ENCODE measurements around the gene PPM1L. TPM values are rescaled to one million over a fixed set of nuclear protein-coding genes. Genes with fewer than 3 reads are reported as not detected.

PPM1L gene
- total RNA-seq, 4 donors from 2014 or later, result 31.5 to 40.2 (median 34.0) TPM

- no peak overlapping the region for H3K4me3 ChIP-seq
- H3K4me1 ChIP-seq, result peaks cover 8% of the 10 kb centered on the region
- 64% methylated on average over 1 of the region's 1 CpG for WGBS
- no peak for DNase-seq (ENCODE audit: low spot score in 2 of 2)
- H3K27ac ChIP-seq, result no peak overlapping the region
- no peaks in the 10 kb centered on the region for H3K9me3 ChIP-seq
- TF ChIP-seq POLR2A (IDR thresholded peaks at IDR 0.05), result no peak
- TF ChIP-seq POLR2AphosphoS5 (IDR thresholded peaks at IDR 0.05), result no peak
- TF ChIP-seq EP300 (IDR thresholded peaks at IDR 0.05), result no peak
- no peak for TF ChIP-seq CTCF (IDR thresholded peaks at IDR 0.05)
- no peaks in the 10 kb centered on the region for H3K36me3 ChIP-seq
- no peaks in the 10 kb centered on the region for H3K27me3 ChIP-seq
Observed at GRCh38 chr3:160943996-160944395, 188.0 kb downstream of the PPM1L start.

- Histone ChIP-seq H3K36me3 (no peaks in the 10 kb centered on the region), H3K4me3 (no peak overlapping the region), H3K9me3 (no peaks in the 10 kb centered on the region), H3K4me1 (peaks cover 8% of the 10 kb centered on the region), H3K27me3 (no peaks in the 10 kb centered on the region), H3K27ac (no peak overlapping the region)
- no peak for DNase-seq (ENCODE audit: low spot score in 2 of 2)
- 89% methylated on average over 2 of the region's 2 CpGs for WGBS
- TF ChIP-seq EP300 (IDR thresholded peaks at IDR 0.05) (no peak), POLR2AphosphoS5 (IDR thresholded peaks at IDR 0.05) (no peak), POLR2A (IDR thresholded peaks at IDR 0.05) (no peak), CTCF (IDR thresholded peaks at IDR 0.05) (no peak)
Observed at GRCh38 chr3:160945336-160945735, 189.3 kb downstream of the PPM1L start.

- Histone ChIP-seq H3K27ac (no peak overlapping the region), H3K4me3 (no peak overlapping the region), H3K9me3 (no peaks in the 10 kb centered on the region), H3K4me1 (no peaks in the 10 kb centered on the region), H3K27me3 (no peaks in the 10 kb centered on the region), H3K36me3 (no peaks in the 10 kb centered on the region)
- no peak for DNase-seq (ENCODE audit: low spot score in 2 of 2)
- TF ChIP-seq CTCF (IDR thresholded peaks at IDR 0.05) (no peak), EP300 (IDR thresholded peaks at IDR 0.05) (no peak), POLR2A (IDR thresholded peaks at IDR 0.05) (no peak), POLR2AphosphoS5 (IDR thresholded peaks at IDR 0.05) (no peak)
- 90% methylated on average over 3 of the region's 3 CpGs for WGBS
Observed at GRCh38 chr3:160948273-160948672, 192.2 kb downstream of the PPM1L start.

- Histone ChIP-seq H3K27ac (no peak overlapping the region), H3K4me1 (no peaks in the 10 kb centered on the region), H3K9me3 (no peaks in the 10 kb centered on the region), H3K27me3 (no peaks in the 10 kb centered on the region), H3K4me3 (no peak overlapping the region), H3K36me3 (no peaks in the 10 kb centered on the region)
- TF ChIP-seq EP300 (IDR thresholded peaks at IDR 0.05), result no peak
- TF ChIP-seq POLR2AphosphoS5 (IDR thresholded peaks at IDR 0.05), result no peak
- no peak for TF ChIP-seq CTCF (IDR thresholded peaks at IDR 0.05)
- no peak for TF ChIP-seq POLR2A (IDR thresholded peaks at IDR 0.05)
- 89% methylated on average over 4 of the region's 4 CpGs for WGBS
- DNase-seq (ENCODE audit: low spot score in 2 of 2), result no peak
Observed at GRCh38 chr3:160949460-160949859, 193.4 kb downstream of the PPM1L start.

- no peak overlapping the region for H3K27ac ChIP-seq
- TF ChIP-seq CTCF (IDR thresholded peaks at IDR 0.05), result no peak
- H3K9me3 ChIP-seq, result no peaks in the 10 kb centered on the region
- no peaks in the 10 kb centered on the region for H3K36me3 ChIP-seq
- DNase-seq (ENCODE audit: low spot score in 2 of 2), result no peak
- H3K27me3 ChIP-seq, result no peaks in the 10 kb centered on the region
- no peak overlapping the region for H3K4me3 ChIP-seq
- no peaks in the 10 kb centered on the region for H3K4me1 ChIP-seq
- 82% methylated on average over 2 of the region's 2 CpGs for WGBS
Observed at GRCh38 chr3:160950542-160950941, 194.5 kb downstream of the PPM1L start.

Data from suprapubic skin (tissue), 4 donors.